ENCODE measurements around the gene TPD52L1.

DNA sequence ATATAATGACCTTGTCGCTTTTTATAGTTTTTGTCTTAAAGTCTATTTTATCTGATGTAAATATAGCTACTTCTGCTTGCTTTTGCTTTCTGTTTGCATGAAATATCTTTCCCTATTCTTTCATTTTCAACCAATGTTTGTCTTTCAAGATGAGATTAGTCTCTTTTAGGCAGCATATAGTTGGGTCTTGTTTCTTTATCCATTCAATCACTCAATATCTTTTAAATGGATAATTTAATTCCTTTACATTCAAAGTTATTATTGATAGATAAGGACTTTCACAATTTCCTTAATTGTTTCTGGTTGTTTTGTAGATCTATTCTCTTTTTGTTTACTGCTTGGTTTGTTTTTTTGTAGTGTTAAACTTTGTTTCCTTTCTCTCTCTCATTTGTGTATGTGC is 43.5 kb upstream of the TPD52L1 start:
- TF ChIP-seq CTCF (IDR thresholded peaks at IDR 0.05) (no peak), POLR2A (IDR thresholded peaks at IDR 0.05) (no peak)

Data from right lobe of liver (tissue), 4 donors.